Liver (tissue), 9 donors: Measurements from ENCODE around the gene PPP1R3D. TPM values are rescaled to one million over a fixed set of nuclear protein-coding genes. Genes with fewer than 3 reads are reported as not detected.

Experiments
- DNase-seq: peaks from one replicate; pipeline ENCODE4 v3.0.0-alpha.2; 2017; ENCODE audit warnings: low spot score
- H3K27ac ChIP-seq, 2 donors: one replicate each; pipeline ENCODE4 v1.7.0; 2013; ENCODE audit warnings: inconsistent platforms in 2 of 2, low read length in 2 of 2, control low read depth in 1 of 2, low read depth in 1 of 2, mild to moderate bottlenecking in 1 of 2
- H3K27me3 ChIP-seq, 4 donors: one replicate each; pipeline versions ENCODE4 v1.6.1 to v1.7.0; 2013; ENCODE audit warnings: low read length in 3 of 4, inconsistent platforms in 1 of 4, mild to moderate bottlenecking in 1 of 4, moderate library complexity in 1 of 4; ENCODE audit not compliant: control insufficient read depth in 4 of 4, insufficient read depth in 4 of 4
- H3K36me3 ChIP-seq, 4 donors: one replicate each; pipeline versions ENCODE4 v1.6.1 to v1.7.0; 2013; ENCODE audit warnings: low read length in 3 of 4, mild to moderate bottlenecking in 3 of 4, low read depth in 1 of 4, moderate library complexity in 1 of 4; ENCODE audit not compliant: control insufficient read depth in 4 of 4, insufficient read depth in 3 of 4
- H3K4me1 ChIP-seq, 4 donors: one replicate each; pipeline versions ENCODE4 v1.6.1 to v1.7.0; 2013; ENCODE audit warnings: low read length in 3 of 4, mild to moderate bottlenecking in 3 of 4, moderate library complexity in 1 of 4; ENCODE audit not compliant: control insufficient read depth in 4 of 4, insufficient read depth in 4 of 4
- H3K4me3 ChIP-seq, 3 donors: one replicate each; pipeline versions ENCODE4 v1.6.1 to v1.7.0; 2013; ENCODE audit warnings: low read length in 3 of 3, control low read depth in 1 of 3, low read depth in 1 of 3, mild to moderate bottlenecking in 1 of 3
- H3K9ac ChIP-seq, 2 donors: one replicate each; pipeline ENCODE4 v1.7.0; 2013; ENCODE audit warnings: low read length in 2 of 2, mild to moderate bottlenecking in 2 of 2, moderate library complexity in 2 of 2, control low read depth in 1 of 2, low read depth in 1 of 2
- H3K9me3 ChIP-seq, 4 donors: one replicate each; pipeline versions ENCODE4 v1.6.1 to v1.7.0; 2013; ENCODE audit warnings: low read length in 3 of 4; ENCODE audit not compliant: control insufficient read depth in 4 of 4
- EGR1 ChIP-seq, 2 donors: IDR thresholded peaks; 2 replicates each; pipeline ENCODE4 v1.6.1; 2016 to 2018; ENCODE audit warnings: antibody characterized with exemption in 2 of 2, low read depth in 2 of 2
- FOXA1 ChIP-seq: IDR thresholded peaks from 2 replicates; pipeline ENCODE4 v1.6.1; 2016; ENCODE audit warnings: antibody characterized with exemption
- FOXA2 ChIP-seq: IDR thresholded peaks from 2 replicates; pipeline ENCODE4 v1.6.1; 2016; ENCODE audit warnings: antibody characterized with exemption
- GABPA ChIP-seq, 2 donors: IDR thresholded peaks in 1 of 2; conservative IDR thresholded peaks in 1 of 2; 2 replicates each; pipeline ENCODE4 v1.6.1; 2016; ENCODE audit warnings: antibody characterized with exemption in 2 of 2, mild to moderate bottlenecking in 1 of 2, moderate library complexity in 1 of 2
- HNF4A ChIP-seq, 2 donors: conservative IDR thresholded peaks; 2 replicates each; pipeline ENCODE4 v1.6.1; 2016; ENCODE audit warnings: antibody characterized with exemption in 2 of 2, mild to moderate bottlenecking in 2 of 2
- HNF4G ChIP-seq: IDR thresholded peaks from 2 replicates; pipeline ENCODE4 v1.6.1; 2016; ENCODE audit warnings: antibody characterized with exemption
- JUND ChIP-seq, 2 donors: IDR thresholded peaks; 2 replicates each; pipeline ENCODE4 v1.6.1; 2016; ENCODE audit warnings: antibody characterized with exemption in 2 of 2
- NR2F2 ChIP-seq: IDR thresholded peaks from 2 replicates; pipeline ENCODE4 v1.6.1; 2016; ENCODE audit warnings: antibody characterized with exemption
- RAD21 ChIP-seq, 2 donors: IDR thresholded peaks; 2 replicates each; pipeline ENCODE4 v1.6.1; 2016; ENCODE audit warnings: antibody characterized with exemption in 2 of 2, mild to moderate bottlenecking in 2 of 2
- RXRA ChIP-seq, 2 donors: IDR thresholded peaks; 2 replicates each; pipeline ENCODE4 v1.6.1; 2017 to 2018; ENCODE audit warnings: antibody characterized with exemption in 2 of 2, mild to moderate bottlenecking in 1 of 2
- SP1 ChIP-seq: IDR thresholded peaks from 2 replicates; pipeline ENCODE4 v1.6.1; 2018; ENCODE audit warnings: antibody characterized with exemption, mild to moderate bottlenecking
- TAF1 ChIP-seq: conservative IDR thresholded peaks from 2 replicates; pipeline ENCODE4 v1.6.1; 2016; ENCODE audit warnings: antibody characterized with exemption, mild to moderate bottlenecking
- YY1 ChIP-seq: IDR thresholded peaks from 2 replicates; pipeline ENCODE4 v1.6.1; 2016; ENCODE audit warnings: antibody characterized with exemption, mild to moderate bottlenecking
- WGBS: extraction: QIAGEN DNeasy Blood & Tissue Kit; methylation state at CpG from one replicate; pipeline ENCODE4 v1.1.7; 2013; 5-methylcytosine and 5-hydroxymethylcytosine counted together
- polyA plus RNA-seq, 2 donors: library from polyadenylated mRNA; stranded (reverse) in 1 of 2; unstranded in 1 of 2; fragments of 200-250 nt in 1 of 2; fragments of >200 nt in 1 of 2; fragmentation: Nextera tagmentation in 1 of 2; extraction: Ambion mirVana in 1 of 2; gene quantifications; one replicate each; pipeline versions ENCODE4 v1.2.1 to v1.2.3, GENCODE V29; 2013 to 2015
- total RNA-seq, 2 donors: library from RNA; depleted of rRNA; stranded (reverse); fragments of >200 nt; gene quantifications; one replicate each; pipeline ENCODE4 v1.2.3, GENCODE V29; 2014
- TF ChIP-seq, protein P1 (sequence below): IDR thresholded peaks from 2 replicates; pipeline ENCODE4 v1.6.1; 2016; ENCODE audit warnings: antibody characterized with exemption
- TF ChIP-seq, protein P2 (sequence below): fragments of 150-350 bp; IDR thresholded peaks from 2 replicates; pipeline ENCODE4 v1.5.1; 2017; ENCODE audit warnings: improper control_type of control experiment, low read depth, low read length; ENCODE audit not compliant: missing input control
- TF ChIP-seq, protein P3 (sequence below): IDR thresholded peaks from 2 replicates; pipeline ENCODE4 v1.6.1; 2016; ENCODE audit warnings: antibody characterized with exemption
- TF ChIP-seq, protein P4 (sequence below): IDR thresholded peaks from 2 replicates; pipeline ENCODE4 v1.6.1; 2016; ENCODE audit warnings: antibody characterized with exemption, mild to moderate bottlenecking
- TF ChIP-seq, protein P5 (sequence below): IDR thresholded peaks from 2 replicates; pipeline ENCODE4 v1.6.1; 2016; ENCODE audit warnings: antibody characterized with exemption
- donor health status: healthy.
- donor health status: healthy.
- donor health status: healthy.
- donor health status: healthy.
- donor health status: healthy.

Gene PPP1R3D
- total and polyA plus RNA-seq, 4 donors, result 0.28 to 2.2 (median 1.0) TPM

DNA sequence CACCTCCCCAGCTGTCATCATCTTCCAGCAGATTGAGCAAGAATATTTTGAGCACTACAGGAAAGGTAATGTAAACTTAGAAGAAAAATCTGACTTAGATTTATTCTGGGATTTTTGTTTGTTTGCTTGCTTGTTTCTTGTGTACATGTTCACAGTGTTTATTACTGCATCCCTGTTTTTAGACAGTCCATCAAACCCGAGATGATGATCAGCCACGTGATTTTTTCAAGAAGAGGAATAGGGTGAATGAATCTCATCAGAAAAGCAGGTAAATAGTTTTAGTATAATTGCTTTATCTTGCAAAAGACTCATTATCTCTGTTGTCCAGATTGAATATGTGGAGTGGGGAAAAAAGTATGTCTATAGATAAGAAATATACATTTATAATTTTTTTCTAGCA lies 2.1 kb upstream of the PPP1R3D start (continued):
- TF ChIP-seq GABPA (IDR thresholded peaks at IDR 0.05 in 1 of 2, conservative IDR thresholded peaks at IDR 0.05 in 1 of 2), result no peak
- no peak for TF ChIP-seq FOXA1
- TF ChIP-seq HNF4G, result no peak
- no peak for TF ChIP-seq RXRA (IDR thresholded peaks at IDR 0.05)
- TF ChIP-seq, protein P1, sequence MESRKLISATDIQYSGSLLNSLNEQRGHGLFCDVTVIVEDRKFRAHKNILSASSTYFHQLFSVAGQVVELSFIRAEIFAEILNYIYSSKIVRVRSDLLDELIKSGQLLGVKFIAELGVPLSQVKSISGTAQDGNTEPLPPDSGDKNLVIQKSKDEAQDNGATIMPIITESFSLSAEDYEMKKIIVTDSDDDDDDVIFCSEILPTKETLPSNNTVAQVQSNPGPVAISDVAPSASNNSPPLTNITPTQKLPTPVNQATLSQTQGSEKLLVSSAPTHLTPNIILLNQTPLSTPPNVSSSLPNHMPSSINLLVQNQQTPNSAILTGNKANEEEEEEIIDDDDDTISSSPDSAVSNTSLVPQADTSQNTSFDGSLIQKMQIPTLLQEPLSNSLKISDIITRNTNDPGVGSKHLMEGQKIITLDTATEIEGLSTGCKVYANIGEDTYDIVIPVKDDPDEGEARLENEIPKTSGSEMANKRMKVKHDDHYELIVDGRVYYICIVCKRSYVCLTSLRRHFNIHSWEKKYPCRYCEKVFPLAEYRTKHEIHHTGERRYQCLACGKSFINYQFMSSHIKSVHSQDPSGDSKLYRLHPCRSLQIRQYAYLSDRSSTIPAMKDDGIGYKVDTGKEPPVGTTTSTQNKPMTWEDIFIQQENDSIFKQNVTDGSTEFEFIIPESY, result no peak
- TF ChIP-seq, protein P2, sequence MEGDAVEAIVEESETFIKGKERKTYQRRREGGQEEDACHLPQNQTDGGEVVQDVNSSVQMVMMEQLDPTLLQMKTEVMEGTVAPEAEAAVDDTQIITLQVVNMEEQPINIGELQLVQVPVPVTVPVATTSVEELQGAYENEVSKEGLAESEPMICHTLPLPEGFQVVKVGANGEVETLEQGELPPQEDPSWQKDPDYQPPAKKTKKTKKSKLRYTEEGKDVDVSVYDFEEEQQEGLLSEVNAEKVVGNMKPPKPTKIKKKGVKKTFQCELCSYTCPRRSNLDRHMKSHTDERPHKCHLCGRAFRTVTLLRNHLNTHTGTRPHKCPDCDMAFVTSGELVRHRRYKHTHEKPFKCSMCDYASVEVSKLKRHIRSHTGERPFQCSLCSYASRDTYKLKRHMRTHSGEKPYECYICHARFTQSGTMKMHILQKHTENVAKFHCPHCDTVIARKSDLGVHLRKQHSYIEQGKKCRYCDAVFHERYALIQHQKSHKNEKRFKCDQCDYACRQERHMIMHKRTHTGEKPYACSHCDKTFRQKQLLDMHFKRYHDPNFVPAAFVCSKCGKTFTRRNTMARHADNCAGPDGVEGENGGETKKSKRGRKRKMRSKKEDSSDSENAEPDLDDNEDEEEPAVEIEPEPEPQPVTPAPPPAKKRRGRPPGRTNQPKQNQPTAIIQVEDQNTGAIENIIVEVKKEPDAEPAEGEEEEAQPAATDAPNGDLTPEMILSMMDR, result no peak

DNA sequence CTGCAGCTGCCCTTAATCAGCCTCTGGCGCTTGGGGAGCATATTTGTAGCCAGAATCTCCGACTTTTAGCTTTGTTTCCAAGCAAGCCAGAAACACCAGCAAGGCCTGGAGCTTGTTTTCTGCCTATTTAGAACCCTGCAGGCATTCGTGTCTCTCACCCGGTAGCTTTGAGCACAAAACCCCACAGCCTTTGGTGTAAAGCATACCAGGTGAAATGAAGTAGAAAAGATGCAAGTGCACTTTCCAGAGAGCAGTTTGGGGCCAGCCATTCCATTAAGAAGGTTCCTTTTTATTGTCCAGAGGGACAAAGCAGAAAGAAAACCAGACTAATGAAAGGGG lies 820 bp upstream of the PPP1R3D start:
- 5% methylated on average over 4 of the region's 4 CpGs for WGBS

More for the DNA sequence above, 820 bp upstream of the PPP1R3D start:
- TF ChIP-seq NR2F2 (no peak), RAD21 (IDR thresholded peaks at IDR 0.05) (no peak), HNF4G (no peak), FOXA2 (no peak), JUND (IDR thresholded peaks at IDR 0.05) (no peak), TAF1 (no peak), SP1 (no peak), YY1 (no peak), RXRA (IDR thresholded peaks at IDR 0.05) (no peak), GABPA (IDR thresholded peaks at IDR 0.05 in 1 of 2, conservative IDR thresholded peaks at IDR 0.05 in 1 of 2) (no peak), FOXA1 (no peak), HNF4A (conservative IDR thresholded peaks at IDR 0.05) (no peak), EGR1 (IDR thresholded peaks at IDR 0.05; ENCODE audit: low read depth in 2 of 2) (no peak)
- TF ChIP-seq, protein P3, sequence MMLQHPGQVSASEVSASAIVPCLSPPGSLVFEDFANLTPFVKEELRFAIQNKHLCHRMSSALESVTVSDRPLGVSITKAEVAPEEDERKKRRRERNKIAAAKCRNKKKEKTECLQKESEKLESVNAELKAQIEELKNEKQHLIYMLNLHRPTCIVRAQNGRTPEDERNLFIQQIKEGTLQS, result no peak
- TF ChIP-seq, protein P1, result no peak
- TF ChIP-seq, protein P4, sequence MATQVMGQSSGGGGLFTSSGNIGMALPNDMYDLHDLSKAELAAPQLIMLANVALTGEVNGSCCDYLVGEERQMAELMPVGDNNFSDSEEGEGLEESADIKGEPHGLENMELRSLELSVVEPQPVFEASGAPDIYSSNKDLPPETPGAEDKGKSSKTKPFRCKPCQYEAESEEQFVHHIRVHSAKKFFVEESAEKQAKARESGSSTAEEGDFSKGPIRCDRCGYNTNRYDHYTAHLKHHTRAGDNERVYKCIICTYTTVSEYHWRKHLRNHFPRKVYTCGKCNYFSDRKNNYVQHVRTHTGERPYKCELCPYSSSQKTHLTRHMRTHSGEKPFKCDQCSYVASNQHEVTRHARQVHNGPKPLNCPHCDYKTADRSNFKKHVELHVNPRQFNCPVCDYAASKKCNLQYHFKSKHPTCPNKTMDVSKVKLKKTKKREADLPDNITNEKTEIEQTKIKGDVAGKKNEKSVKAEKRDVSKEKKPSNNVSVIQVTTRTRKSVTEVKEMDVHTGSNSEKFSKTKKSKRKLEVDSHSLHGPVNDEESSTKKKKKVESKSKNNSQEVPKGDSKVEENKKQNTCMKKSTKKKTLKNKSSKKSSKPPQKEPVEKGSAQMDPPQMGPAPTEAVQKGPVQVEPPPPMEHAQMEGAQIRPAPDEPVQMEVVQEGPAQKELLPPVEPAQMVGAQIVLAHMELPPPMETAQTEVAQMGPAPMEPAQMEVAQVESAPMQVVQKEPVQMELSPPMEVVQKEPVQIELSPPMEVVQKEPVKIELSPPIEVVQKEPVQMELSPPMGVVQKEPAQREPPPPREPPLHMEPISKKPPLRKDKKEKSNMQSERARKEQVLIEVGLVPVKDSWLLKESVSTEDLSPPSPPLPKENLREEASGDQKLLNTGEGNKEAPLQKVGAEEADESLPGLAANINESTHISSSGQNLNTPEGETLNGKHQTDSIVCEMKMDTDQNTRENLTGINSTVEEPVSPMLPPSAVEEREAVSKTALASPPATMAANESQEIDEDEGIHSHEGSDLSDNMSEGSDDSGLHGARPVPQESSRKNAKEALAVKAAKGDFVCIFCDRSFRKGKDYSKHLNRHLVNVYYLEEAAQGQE, result no peak
- TF ChIP-seq, protein P5, sequence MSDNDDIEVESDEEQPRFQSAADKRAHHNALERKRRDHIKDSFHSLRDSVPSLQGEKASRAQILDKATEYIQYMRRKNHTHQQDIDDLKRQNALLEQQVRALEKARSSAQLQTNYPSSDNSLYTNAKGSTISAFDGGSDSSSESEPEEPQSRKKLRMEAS, result no peak
- H3K4me1 ChIP-seq, result peaks cover 8 to 17% (median 13%) of the 10 kb centered on the region in 4 donors
- peak overlapping the region; percentile 13 to 88 for H3K9ac ChIP-seq
- peak overlapping the region; percentile 96 to 97 for H3K27ac ChIP-seq
- no peak for DNase-seq
- H3K27me3 ChIP-seq, result no peaks in the 10 kb centered on the region
- peak overlapping the region; percentile 78 to 97 (median 80) for H3K4me3 ChIP-seq
- H3K9me3 ChIP-seq, result peaks cover 0 to 2% (median 0%) of the 10 kb centered on the region in 4 donors
- H3K36me3 ChIP-seq, result peaks cover 0 to 8% (median 6%) of the 10 kb centered on the region in 4 donors
